Vagina (tissue), 2 donors: ENCODE data around the gene GNG14. TPM values are rescaled to one million over a fixed set of nuclear protein-coding genes. Genes with fewer than 3 reads are reported as not detected.

Experiments used
- DNase-seq, 2 donors: peaks; one replicate each; pipeline ENCODE4 v3.0.0-alpha.2; 2017; ENCODE audit errors: extremely low spot score in 2 of 2
- H3K27ac ChIP-seq: fragments of 200-600 bp; sonication (generic); one replicate; pipeline ENCODE4 v1.5.1; 2019
- H3K27me3 ChIP-seq: fragments of 200-600 bp; sonication (generic); one replicate; pipeline ENCODE4 v1.5.1; 2019
- H3K36me3 ChIP-seq, 2 donors: fragments of 200-600 bp; sonication (generic); one replicate each; pipeline ENCODE4 v1.5.1; 2017 to 2019
- H3K4me1 ChIP-seq: fragments of 200-600 bp; sonication (generic); one replicate; pipeline ENCODE4 v1.5.1; 2019
- H3K4me3 ChIP-seq, 2 donors: fragments of 200-600 bp; sonication (generic); 1 replicate in 1 of 2; 2 replicates in 1 of 2; pipeline ENCODE4 v1.5.1; 2016 to 2019
- H3K9me3 ChIP-seq: fragments of 200-600 bp; sonication (generic); one replicate; pipeline ENCODE4 v1.5.1; 2019
- CTCF ChIP-seq, 3 experiments: fragments of 450-650 bp in 2 of 3; fragments of 200-600 bp in 1 of 3; sonication (generic) in 1 of 3; IDR thresholded peaks; one replicate each; pipeline ENCODE4 v1.5.1; 2017 to 2019; ENCODE audit warnings: antibody characterized with exemption in 3 of 3, mild to moderate bottlenecking in 2 of 3, moderate library complexity in 2 of 3
- POLR2A ChIP-seq, 2 donors: fragments of 450-650 bp; IDR thresholded peaks; one replicate each; pipeline ENCODE4 v1.6.1; 2017; ENCODE audit warnings: antibody characterized with exemption in 2 of 2, mild to moderate bottlenecking in 2 of 2, moderate library complexity in 2 of 2
- POLR2AphosphoS5 ChIP-seq, 2 donors: sonication (generic); formaldehyde crosslinking; IDR thresholded peaks; one replicate each; pipeline ENCODE4 v1.9.0; 2017; ENCODE audit warnings: antibody characterized with exemption in 2 of 2, mild to moderate bottlenecking in 2 of 2, low read depth in 1 of 2; ENCODE audit not compliant: insufficient read depth in 1 of 2
- intact Hi-C: fragments of 100-400 bp; cut with DNase I; formaldehyde crosslinking; loops from one replicate; pipeline ENCODE4 v1.15.1; 2023
- total RNA-seq: library from RNA; depleted of rRNA; stranded (reverse); fragments of >200 nt; gene quantifications from one replicate; pipeline ENCODE4 v1.2.3, GENCODE V29; 2016

The GNG14 gene
- not detected for total RNA-seq

- Histone ChIP-seq H3K36me3 (no peaks in the 10 kb centered on the region), H3K4me3 (no peak within 1 kb of the TSS), H3K9me3 (no peaks in the 10 kb centered on the region), H3K27me3 (no peaks in the 10 kb centered on the region), H3K27ac (no peak within 1 kb of the TSS), H3K4me1 (no peaks in the 10 kb centered on the region)
- TF ChIP-seq POLR2AphosphoS5 (IDR thresholded peaks at IDR 0.05; ENCODE audit: insufficient read depth in 1 of 2, low read depth in 1 of 2), result no peak
- TF ChIP-seq CTCF (IDR thresholded peaks at IDR 0.05), result no peak
- TF ChIP-seq POLR2A (IDR thresholded peaks at IDR 0.05), result no peak
- intact Hi-C loops, result no loop called here
- no peak for DNase-seq
Measured at GRCh38 chr19:12687496-12688196, at the start of gene GNG14. Gene GNG14 (plus strand): TSS chr19:12687998. CDS start chr19:12688049, 51 bp downstream.

GRCh38 chr19:12638611-12639182, 49.1 kb upstream of the GNG14 start:
- TF ChIP-seq POLR2AphosphoS5 (IDR thresholded peaks at IDR 0.05; ENCODE audit: insufficient read depth in 1 of 2, low read depth in 1 of 2) (no peak), POLR2A (IDR thresholded peaks at IDR 0.05) (no peak), CTCF (IDR thresholded peaks at IDR 0.05) (no peak)

GRCh38 chr19:12639901-12640613, 47.7 kb upstream of the GNG14 start:
- H3K36me3 ChIP-seq, result no peaks in the 10 kb centered on the region
- peaks cover 12% of the 10 kb centered on the region for H3K4me1 ChIP-seq
- DNase-seq, result no peak
- intact Hi-C loops, result no loop called here
- TF ChIP-seq POLR2AphosphoS5 (IDR thresholded peaks at IDR 0.05; ENCODE audit: insufficient read depth in 1 of 2, low read depth in 1 of 2) (peak in 1 of 2 donors; percentile 16), CTCF (IDR thresholded peaks at IDR 0.05) (peak; percentile 27 to 45 (median 39)), POLR2A (IDR thresholded peaks at IDR 0.05) (no peak)
- H3K27me3 ChIP-seq, result no peaks in the 10 kb centered on the region
- H3K27ac ChIP-seq, result no peak overlapping the region
- peak overlapping the region; percentile 17 to 28 for H3K4me3 ChIP-seq
- no peaks in the 10 kb centered on the region for H3K9me3 ChIP-seq

More at GRCh38 chr19:12638611-12639182, 49.1 kb upstream of the GNG14 start:
- H3K27ac ChIP-seq, result no peak overlapping the region
- DNase-seq, result no peak
- no peaks in the 10 kb centered on the region for H3K9me3 ChIP-seq
- H3K27me3 ChIP-seq, result no peaks in the 10 kb centered on the region
- H3K4me3 ChIP-seq, result no peak overlapping the region
- peaks cover 12% of the 10 kb centered on the region for H3K4me1 ChIP-seq
- intact Hi-C loops, result no loop called here
- H3K36me3 ChIP-seq, result no peaks in the 10 kb centered on the region

GRCh38 chr19:12641456-12641855, 46.3 kb upstream of the GNG14 start:
- DNase-seq, result no peak
- TF ChIP-seq POLR2A (IDR thresholded peaks at IDR 0.05) (no peak), CTCF (IDR thresholded peaks at IDR 0.05) (no peak), POLR2AphosphoS5 (IDR thresholded peaks at IDR 0.05; ENCODE audit: insufficient read depth in 1 of 2, low read depth in 1 of 2) (no peak)
- intact Hi-C loops, result no loop called here

More at GRCh38 chr19:12641456-12641855, 46.3 kb upstream of the GNG14 start:
- Histone ChIP-seq H3K4me3 (no peak overlapping the region), H3K4me1 (peaks cover 12% of the 10 kb centered on the region), H3K27ac (no peak overlapping the region), H3K36me3 (no peaks in the 10 kb centered on the region), H3K27me3 (no peaks in the 10 kb centered on the region), H3K9me3 (no peaks in the 10 kb centered on the region)
